Gastrocnemius medialis (tissue), 4 donors: ENCODE results near the gene OGFRL1. TPM values are rescaled to one million over a fixed set of nuclear protein-coding genes. Genes with fewer than 3 reads are reported as not detected.

Experiments used
- ATAC-seq, 2 donors: fragments of 150-250 bp; one replicate each; pipeline ENCODE4 v1.9.1; 2016
- DNase-seq, 2 donors: peaks; one replicate each; pipeline ENCODE4 v3.0.0-alpha.2; 2019
- H3K27ac ChIP-seq, 4 donors: fragments of 200-600 bp; sonication (generic); 1 replicate in 1 of 4; 2 replicates in 3 of 4; pipeline ENCODE4 v1.5.1; 2016 to 2018; ENCODE audit warnings: mild to moderate bottlenecking in 2 of 4, moderate library complexity in 1 of 4
- H3K27me3 ChIP-seq, 3 donors: fragments of 200-600 bp; sonication (generic) in 2 of 3; 1 replicate in 1 of 3; 2 replicates in 2 of 3; pipeline versions ENCODE4 v1.5.1 to v1.6.0; 2016 to 2019; ENCODE audit warnings: mild to moderate bottlenecking in 1 of 3, moderate library complexity in 1 of 3
- H3K36me3 ChIP-seq, 2 donors: fragments of 200-600 bp; sonication (generic) in 1 of 2; one replicate each; pipeline ENCODE4 v1.5.1; 2017 to 2018
- H3K4me1 ChIP-seq, 2 donors: fragments of 200-600 bp; sonication (generic) in 1 of 2; one replicate each; pipeline ENCODE4 v1.5.1; 2016 to 2017; ENCODE audit warnings: mild to moderate bottlenecking in 2 of 2
- H3K4me3 ChIP-seq, 4 donors: fragments of 200-600 bp; sonication (generic) in 3 of 4; 1 replicate in 1 of 4; 2 replicates in 3 of 4; pipeline ENCODE4 v1.5.1; 2016 to 2019; ENCODE audit warnings: mild to moderate bottlenecking in 2 of 4
- H3K9me3 ChIP-seq, 3 donors: fragments of 200-600 bp; sonication (generic) in 2 of 3; 1 replicate in 1 of 3; 2 replicates in 2 of 3; pipeline ENCODE4 v1.5.1; 2016 to 2019
- POLR2A ChIP-seq, 2 donors: fragments of 450-650 bp; IDR thresholded peaks; one replicate each; pipeline ENCODE4 v1.6.1; 2017; ENCODE audit warnings: antibody characterized with exemption in 2 of 2, mild to moderate bottlenecking in 2 of 2, moderate library complexity in 2 of 2
- in situ Hi-C, 4 donors: fragments of 200-750 bp; cut with MboI; loops; one replicate each; pipeline versions ENCODE4 v1.15.0 to v1.8.0; 2017; ENCODE audit warnings: low sequenced_read_pairs in 4 of 4
- intact Hi-C: fragments of 100-400 bp; cut with DNase I; formaldehyde crosslinking; loops from one replicate; pipeline ENCODE4 v1.15.1; 2023; ENCODE audit warnings: low total_unique reads
- total RNA-seq, 4 donors: library from RNA; depleted of rRNA; stranded (reverse); fragments of >200 nt; gene quantifications; one replicate each; pipeline versions ENCODE4 v1.1.0 to v1.2.3, GENCODE V29; 2016
- TF ChIP-seq, protein P1 (sequence below), 5 experiments: fragments of 450-650 bp in 3 of 5; fragments of 200-600 bp in 2 of 5; sonication (generic) in 2 of 5; IDR thresholded peaks in 4 of 5; conservative IDR thresholded peaks in 1 of 5; 1 replicate in 4 of 5; 2 replicates in 1 of 5; pipeline ENCODE4 v1.5.1; 2016 to 2019; ENCODE audit warnings: antibody characterized with exemption in 5 of 5, mild to moderate bottlenecking in 3 of 5, moderate library complexity in 3 of 5

OGFRL1 gene
- total RNA-seq, 4 donors from 2014 or later = 4.6 to 18.0 (median 6.8) TPM

DNA sequence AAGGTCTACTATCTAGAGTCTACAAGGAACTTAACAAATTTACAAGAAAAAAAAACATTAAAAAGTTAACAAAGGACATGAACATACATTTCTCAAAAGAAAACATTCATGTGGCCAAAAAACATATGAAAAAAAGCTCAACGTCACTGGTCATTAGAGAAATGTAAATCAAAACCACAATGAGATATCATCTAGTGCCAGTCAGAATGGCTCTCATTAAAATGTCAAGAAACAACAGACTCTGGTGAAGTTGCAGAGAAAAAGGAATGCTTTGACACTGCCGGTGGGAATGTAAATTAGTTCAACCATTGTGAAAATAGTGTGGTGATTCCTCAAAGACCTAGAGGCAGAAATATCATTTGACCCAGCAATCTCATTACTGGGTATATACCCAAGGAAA lies 48.3 kb downstream of the OGFRL1 start:
- ATAC-seq = no peak
- H3K36me3 ChIP-seq = no peaks in the 10 kb centered on the region
- H3K9me3 ChIP-seq = no peaks in the 10 kb centered on the region
- in situ Hi-C loops = no loop called here
- no peaks in the 10 kb centered on the region for H3K27me3 ChIP-seq
- no peak overlapping the region for H3K4me3 ChIP-seq
- peaks cover 0 to 9% of the 10 kb centered on the region in 2 donors for H3K4me1 ChIP-seq
- intact Hi-C loops = no loop called here
- no peak overlapping the region for H3K27ac ChIP-seq
- DNase-seq = no peak
- no peak for TF ChIP-seq POLR2A (IDR thresholded peaks at IDR 0.05)
- TF ChIP-seq, protein P1, sequence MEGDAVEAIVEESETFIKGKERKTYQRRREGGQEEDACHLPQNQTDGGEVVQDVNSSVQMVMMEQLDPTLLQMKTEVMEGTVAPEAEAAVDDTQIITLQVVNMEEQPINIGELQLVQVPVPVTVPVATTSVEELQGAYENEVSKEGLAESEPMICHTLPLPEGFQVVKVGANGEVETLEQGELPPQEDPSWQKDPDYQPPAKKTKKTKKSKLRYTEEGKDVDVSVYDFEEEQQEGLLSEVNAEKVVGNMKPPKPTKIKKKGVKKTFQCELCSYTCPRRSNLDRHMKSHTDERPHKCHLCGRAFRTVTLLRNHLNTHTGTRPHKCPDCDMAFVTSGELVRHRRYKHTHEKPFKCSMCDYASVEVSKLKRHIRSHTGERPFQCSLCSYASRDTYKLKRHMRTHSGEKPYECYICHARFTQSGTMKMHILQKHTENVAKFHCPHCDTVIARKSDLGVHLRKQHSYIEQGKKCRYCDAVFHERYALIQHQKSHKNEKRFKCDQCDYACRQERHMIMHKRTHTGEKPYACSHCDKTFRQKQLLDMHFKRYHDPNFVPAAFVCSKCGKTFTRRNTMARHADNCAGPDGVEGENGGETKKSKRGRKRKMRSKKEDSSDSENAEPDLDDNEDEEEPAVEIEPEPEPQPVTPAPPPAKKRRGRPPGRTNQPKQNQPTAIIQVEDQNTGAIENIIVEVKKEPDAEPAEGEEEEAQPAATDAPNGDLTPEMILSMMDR (IDR thresholded peaks at IDR 0.05 in 4 of 5, conservative IDR thresholded peaks at IDR 0.05 in 1 of 5) = no peak

DNA sequence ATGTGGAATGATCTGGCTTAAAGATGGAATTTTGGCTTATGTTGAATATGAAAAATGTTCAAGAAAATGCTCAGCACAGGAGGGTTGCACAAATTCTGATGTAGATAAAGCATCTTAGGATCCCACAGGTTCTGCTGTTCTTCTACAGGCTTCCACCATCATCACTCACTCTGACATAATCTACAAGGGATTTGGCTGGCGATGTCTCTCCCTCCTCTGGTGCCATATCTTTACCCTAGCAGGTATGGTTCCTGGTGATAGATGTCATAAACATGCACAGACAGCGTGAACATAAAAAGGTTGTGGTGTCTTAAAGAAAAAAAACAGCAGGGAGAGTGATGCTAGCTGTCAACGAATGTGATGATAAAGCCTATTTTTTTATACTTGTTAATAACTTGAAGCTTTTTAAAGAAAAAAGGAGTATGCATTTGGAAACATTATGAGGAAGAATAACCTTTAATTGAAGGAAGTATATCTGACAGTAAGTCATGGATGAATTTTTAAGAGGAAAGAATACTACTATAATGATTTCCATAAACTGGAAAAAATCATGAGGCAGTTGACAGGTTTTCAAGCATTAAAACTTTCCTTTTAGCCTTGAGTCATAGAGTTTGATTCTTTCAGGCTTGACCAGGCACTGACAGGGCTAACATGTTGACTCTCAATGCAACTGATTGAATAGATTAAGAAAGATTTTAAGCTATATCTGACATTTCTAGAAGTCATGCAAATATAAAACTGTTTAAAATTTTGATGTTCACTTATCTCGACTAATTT lies 50.1 kb downstream of the OGFRL1 start:
- Histone ChIP-seq H3K9me3 (no peaks in the 10 kb centered on the region), H3K36me3 (no peaks in the 10 kb centered on the region), H3K27ac (no peak overlapping the region), H3K27me3 (no peaks in the 10 kb centered on the region), H3K4me1 (peaks cover 0 to 11% of the 10 kb centered on the region in 2 donors), H3K4me3 (no peak overlapping the region)
- in situ Hi-C loops (no loop called here), intact Hi-C loops (no loop called here)
- DNase-seq (no peak), ATAC-seq (no peak)
- no peak for TF ChIP-seq POLR2A (IDR thresholded peaks at IDR 0.05)
- TF ChIP-seq, protein P1 (IDR thresholded peaks at IDR 0.05 in 4 of 5, conservative IDR thresholded peaks at IDR 0.05 in 1 of 5) = no peak

DNA sequence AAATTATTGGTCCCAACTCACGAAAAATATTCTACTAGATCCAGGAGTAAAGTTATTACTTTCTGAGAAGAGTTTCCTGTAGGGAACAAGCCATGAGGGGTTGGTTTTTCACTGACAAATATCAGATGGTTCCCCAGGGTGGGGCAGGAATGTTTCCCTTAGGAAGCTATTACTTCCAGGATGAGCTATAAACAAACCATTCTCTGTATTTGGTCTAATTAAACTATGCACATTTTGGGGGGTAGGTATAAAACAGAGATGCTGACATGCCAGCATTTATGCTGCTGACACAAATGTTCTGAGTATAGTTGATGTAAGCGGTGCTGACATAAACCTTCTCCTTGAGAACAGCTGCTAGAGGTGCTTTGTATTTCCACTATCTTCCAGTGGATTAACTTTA lies 54.2 kb downstream of the OGFRL1 start:
- no peaks in the 10 kb centered on the region for H3K27me3 ChIP-seq
- H3K9me3 ChIP-seq = no peaks in the 10 kb centered on the region
- H3K27ac ChIP-seq = no peak overlapping the region
- H3K4me3 ChIP-seq = no peak overlapping the region
- H3K4me1 ChIP-seq = peaks cover 0 to 6% of the 10 kb centered on the region in 2 donors
- no peak for TF ChIP-seq POLR2A (IDR thresholded peaks at IDR 0.05)
- TF ChIP-seq, protein P1 (IDR thresholded peaks at IDR 0.05 in 4 of 5, conservative IDR thresholded peaks at IDR 0.05 in 1 of 5) = no peak
- intact Hi-C loops (no loop called here), in situ Hi-C loops (no loop called here)
- no peaks in the 10 kb centered on the region for H3K36me3 ChIP-seq
- ATAC-seq (no peak), DNase-seq (no peak)

DNA sequence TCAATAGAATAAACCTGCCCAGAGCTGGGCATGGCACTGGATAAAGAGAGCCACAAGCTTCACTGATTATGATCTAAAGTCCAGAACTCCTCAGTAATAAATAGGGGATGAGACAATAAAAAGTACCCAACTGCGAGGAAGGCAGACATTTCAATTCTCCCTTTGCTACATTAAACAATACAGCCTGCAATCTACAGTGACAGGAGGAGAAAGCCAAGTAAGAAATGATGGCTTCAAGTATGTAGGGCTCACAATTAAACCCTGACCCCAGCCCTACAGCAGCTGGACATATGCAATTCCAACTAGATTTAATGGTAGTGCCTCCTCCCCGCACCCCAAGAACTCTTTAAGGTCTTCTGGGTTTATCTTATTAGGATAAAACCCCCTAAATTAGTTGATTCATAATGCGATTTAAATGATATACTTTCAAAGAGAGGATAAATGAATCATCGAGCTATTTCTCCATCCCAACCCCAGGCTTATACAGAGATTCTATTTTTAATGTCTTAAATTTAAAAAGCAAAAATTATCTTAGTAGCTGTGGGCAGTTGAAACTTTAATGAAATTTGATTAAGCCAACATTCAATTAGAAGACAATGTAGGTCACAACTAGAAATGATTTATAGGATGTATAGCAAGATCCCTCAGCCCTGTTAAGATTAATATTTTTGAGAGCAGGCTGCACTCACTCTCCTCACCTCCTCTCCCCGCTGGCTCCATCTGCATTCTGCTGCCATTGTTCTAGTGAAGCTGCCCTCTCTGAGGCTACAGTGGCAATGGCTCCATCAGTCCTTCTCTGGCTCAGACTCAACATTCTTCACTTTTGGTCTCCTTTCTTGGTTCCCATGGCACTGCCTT lies 57.1 kb downstream of the OGFRL1 start:
- intact Hi-C loops = no loop called here
- TF ChIP-seq, protein P1 (IDR thresholded peaks at IDR 0.05 in 4 of 5, conservative IDR thresholded peaks at IDR 0.05 in 1 of 5) = no peak
- no peak for TF ChIP-seq POLR2A (IDR thresholded peaks at IDR 0.05)

More for the DNA sequence above, 57.1 kb downstream of the OGFRL1 start:
- Histone ChIP-seq H3K27me3 (no peaks in the 10 kb centered on the region), H3K4me3 (no peak overlapping the region), H3K4me1 (peaks cover 4 to 15% of the 10 kb centered on the region in 2 donors), H3K36me3 (no peaks in the 10 kb centered on the region), H3K27ac (no peak overlapping the region), H3K9me3 (no peaks in the 10 kb centered on the region)
- DNase-seq (no peak), ATAC-seq (no peak)
- in situ Hi-C loops = loop anchor here in 1 of 4 donors (5.0 kb wide), 1 partner anchor 153 kb away; no protein-coding TSS in a partner anchor
